IPS-20b (cell line): ENCODE results near the gene GSG1L2.

Source experiments
- H3K27ac ChIP-seq: one replicate; pipeline ENCODE4 v1.5.1; 2013; ENCODE audit warnings: low read length
- H3K27me3 ChIP-seq: 2 replicates; pipeline ENCODE4 v1.6.1; 2013; ENCODE audit warnings: mild to moderate bottlenecking, low read length, inconsistent platforms; ENCODE audit not compliant: insufficient read depth
- H3K36me3 ChIP-seq: 2 replicates; pipeline ENCODE4 v1.6.1; 2013; ENCODE audit warnings: low read depth, mild to moderate bottlenecking, inconsistent platforms, low read length, moderate library complexity; ENCODE audit not compliant: insufficient read depth
- H3K4me1 ChIP-seq: 2 replicates; pipeline ENCODE4 v1.6.1; 2013; ENCODE audit warnings: mild to moderate bottlenecking, control low read depth, inconsistent platforms, low read length, moderate library complexity; ENCODE audit not compliant: insufficient read depth
- H3K4me3 ChIP-seq: 2 replicates; pipeline ENCODE4 v1.5.1; 2013; ENCODE audit warnings: mild to moderate bottlenecking, low read length, inconsistent platforms
- H3K9ac ChIP-seq: 2 replicates; pipeline ENCODE4 v1.6.1; 2013; ENCODE audit warnings: low read depth, mild to moderate bottlenecking, inconsistent platforms, low read length, moderate library complexity
- H3K9me3 ChIP-seq: 2 replicates; pipeline ENCODE4 v1.6.1; 2013; ENCODE audit warnings: mild to moderate bottlenecking, low read depth, low read length, inconsistent platforms; ENCODE audit not compliant: insufficient read depth

GSG1L2 gene

GRCh38 chr17:9783050-9783449 is 38.8 kb downstream of the GSG1L2 start:
- no peak overlapping the region for H3K9ac ChIP-seq
- no peak overlapping the region for H3K27ac ChIP-seq

DNA sequence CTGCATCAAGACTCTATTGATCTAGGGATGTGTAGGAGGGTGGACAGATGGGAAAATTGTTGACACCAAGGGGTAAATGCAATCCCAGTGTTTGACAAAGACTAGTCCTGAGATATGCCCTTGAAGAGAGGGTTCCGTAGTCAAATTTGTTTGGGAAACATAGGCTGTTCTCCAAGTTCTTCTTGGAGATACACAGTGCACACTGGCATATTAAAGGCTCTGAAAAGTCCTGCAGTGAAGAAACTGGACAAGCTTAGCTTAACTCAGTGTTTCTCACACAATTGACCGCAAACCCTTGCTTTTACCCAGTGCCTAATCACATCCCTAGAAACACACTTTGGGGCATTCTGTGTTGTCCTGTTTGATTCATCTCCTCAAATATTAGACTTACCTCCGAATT is 41.3 kb downstream of the GSG1L2 start:
- H3K4me3 ChIP-seq, result no peak overlapping the region
- no peaks in the 10 kb centered on the region for H3K4me1 ChIP-seq
- no peaks in the 10 kb centered on the region for H3K9me3 ChIP-seq
- no peaks in the 10 kb centered on the region; the same call in 1 of the 2 replicates for H3K27me3 ChIP-seq
- no peak overlapping the region for H3K27ac ChIP-seq
- no peaks in the 10 kb centered on the region for H3K36me3 ChIP-seq
- no peak overlapping the region for H3K9ac ChIP-seq

More at GRCh38 chr17:9783050-9783449, 38.8 kb downstream of the GSG1L2 start:
- Histone ChIP-seq H3K4me3 (no peak overlapping the region), H3K9me3 (no peaks in the 10 kb centered on the region), H3K4me1 (no peaks in the 10 kb centered on the region), H3K27me3 (no peaks in the 10 kb centered on the region; the same call in 1 of the 2 replicates), H3K36me3 (no peaks in the 10 kb centered on the region)

DNA sequence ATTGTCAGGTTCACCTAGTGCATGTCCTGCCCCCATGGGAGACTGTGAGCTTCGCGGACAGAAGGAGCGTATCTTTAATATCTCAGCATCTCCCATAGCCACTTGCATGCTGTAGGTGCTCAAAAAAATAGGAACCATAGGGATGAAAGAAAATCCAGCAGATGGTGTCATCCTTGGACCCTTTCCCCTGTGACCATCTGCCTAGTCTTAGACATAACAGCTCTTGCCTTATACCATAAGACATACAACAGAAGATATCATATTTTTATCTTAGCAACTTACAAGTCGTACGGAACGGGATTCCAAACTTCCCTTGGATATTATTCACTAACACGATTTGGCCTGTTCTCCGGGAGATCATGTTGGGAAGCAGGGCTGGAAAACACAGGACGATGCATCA is 45.0 kb downstream of the GSG1L2 start:
- Histone ChIP-seq H3K9ac (no peak overlapping the region), H3K27ac (no peak overlapping the region), H3K4me1 (no peaks in the 10 kb centered on the region), H3K36me3 (no peaks in the 10 kb centered on the region), H3K9me3 (no peaks in the 10 kb centered on the region), H3K4me3 (no peak overlapping the region), H3K27me3 (no peaks in the 10 kb centered on the region)

DNA sequence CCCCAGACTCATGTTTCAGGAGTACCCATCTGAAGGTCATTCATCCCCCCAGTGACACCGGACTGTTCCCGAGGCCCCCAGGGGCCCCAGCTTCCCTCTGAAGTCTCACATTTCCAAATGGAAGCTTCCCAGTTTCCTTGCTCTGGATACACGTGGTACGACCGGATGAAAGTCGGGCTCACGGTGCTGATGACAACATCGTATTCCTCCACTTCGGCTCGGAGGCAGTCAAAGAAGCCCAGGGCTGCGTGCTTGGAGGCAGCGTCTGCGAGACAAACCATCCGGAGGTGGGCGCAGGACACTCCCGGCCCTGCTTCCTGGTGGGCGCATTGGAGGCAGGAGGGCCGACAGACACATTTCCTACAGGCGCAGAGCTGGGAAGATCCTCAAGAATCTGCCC is 49.2 kb downstream of the GSG1L2 start:
- no peak overlapping the region for H3K27ac ChIP-seq
- no peak overlapping the region for H3K9ac ChIP-seq
- no peaks in the 10 kb centered on the region for H3K36me3 ChIP-seq
- no peak overlapping the region for H3K4me3 ChIP-seq
- no peaks in the 10 kb centered on the region for H3K9me3 ChIP-seq
- no peaks in the 10 kb centered on the region for H3K4me1 ChIP-seq
- H3K27me3 ChIP-seq, result no peaks in the 10 kb centered on the region

DNA sequence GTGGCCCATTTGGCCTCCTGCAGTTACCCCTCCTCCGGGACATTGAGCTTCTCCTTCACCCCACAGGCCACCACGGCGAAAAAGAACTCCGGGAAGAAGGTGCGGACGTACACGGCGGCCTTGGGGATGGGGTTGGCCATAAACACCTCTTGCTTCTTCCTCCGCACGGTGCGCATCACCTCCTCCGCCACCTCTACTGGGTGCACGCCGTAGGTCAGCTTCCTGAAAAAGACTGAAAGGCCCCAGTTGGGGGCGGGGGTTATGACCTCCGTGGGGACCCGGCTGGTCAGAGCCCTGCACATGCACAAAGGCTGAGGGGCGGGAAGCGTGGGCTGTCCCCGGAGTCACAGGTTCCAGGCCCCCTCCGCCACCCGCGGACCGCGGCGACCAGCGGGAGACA is 50.4 kb downstream of the GSG1L2 start:
- no peak overlapping the region for H3K9ac ChIP-seq
- no peak overlapping the region for H3K27ac ChIP-seq
- no peak overlapping the region for H3K4me3 ChIP-seq
- no peaks in the 10 kb centered on the region for H3K27me3 ChIP-seq
- no peaks in the 10 kb centered on the region for H3K36me3 ChIP-seq
- no peaks in the 10 kb centered on the region for H3K9me3 ChIP-seq
- H3K4me1 ChIP-seq, result no peaks in the 10 kb centered on the region

DNA sequence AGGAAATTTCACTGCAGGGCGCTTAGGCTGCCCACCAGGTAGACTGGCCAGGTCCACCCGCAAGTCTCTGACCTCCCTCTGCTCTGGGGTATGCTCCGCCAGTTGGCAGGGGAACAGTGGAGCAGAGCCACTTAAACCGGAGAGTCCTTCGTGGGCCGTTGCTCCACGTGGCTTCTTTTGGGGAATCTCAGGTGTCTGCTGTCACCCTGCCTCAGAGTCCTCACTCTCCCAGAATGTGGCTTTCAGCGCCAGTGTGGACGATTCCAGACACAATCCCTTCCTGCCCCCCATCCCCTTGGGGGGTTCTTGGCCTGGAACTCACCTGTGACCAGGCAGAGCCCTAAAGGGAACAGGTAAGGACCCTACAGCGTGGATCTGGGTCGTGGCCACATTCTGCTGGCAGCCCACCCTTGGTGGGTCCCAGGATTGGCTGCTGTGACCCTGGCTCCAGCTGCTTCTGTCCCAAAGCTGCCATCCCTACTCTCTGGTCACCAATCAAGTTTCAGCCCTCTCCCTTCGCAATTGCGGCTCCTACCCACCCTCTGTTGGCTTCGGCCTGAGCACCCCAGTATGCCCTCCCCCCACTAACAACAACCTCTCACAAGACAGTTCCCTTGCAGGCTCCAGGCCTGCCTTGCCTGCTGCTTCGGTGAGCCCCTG is 52.7 kb downstream of the GSG1L2 start:
- H3K27me3 ChIP-seq, result no peaks in the 10 kb centered on the region
- H3K27ac ChIP-seq, result no peak overlapping the region
- H3K9me3 ChIP-seq, result no peaks in the 10 kb centered on the region
- no peak overlapping the region for H3K4me3 ChIP-seq
- no peaks in the 10 kb centered on the region for H3K4me1 ChIP-seq
- no peak overlapping the region for H3K9ac ChIP-seq
- H3K36me3 ChIP-seq, result no peaks in the 10 kb centered on the region

DNA sequence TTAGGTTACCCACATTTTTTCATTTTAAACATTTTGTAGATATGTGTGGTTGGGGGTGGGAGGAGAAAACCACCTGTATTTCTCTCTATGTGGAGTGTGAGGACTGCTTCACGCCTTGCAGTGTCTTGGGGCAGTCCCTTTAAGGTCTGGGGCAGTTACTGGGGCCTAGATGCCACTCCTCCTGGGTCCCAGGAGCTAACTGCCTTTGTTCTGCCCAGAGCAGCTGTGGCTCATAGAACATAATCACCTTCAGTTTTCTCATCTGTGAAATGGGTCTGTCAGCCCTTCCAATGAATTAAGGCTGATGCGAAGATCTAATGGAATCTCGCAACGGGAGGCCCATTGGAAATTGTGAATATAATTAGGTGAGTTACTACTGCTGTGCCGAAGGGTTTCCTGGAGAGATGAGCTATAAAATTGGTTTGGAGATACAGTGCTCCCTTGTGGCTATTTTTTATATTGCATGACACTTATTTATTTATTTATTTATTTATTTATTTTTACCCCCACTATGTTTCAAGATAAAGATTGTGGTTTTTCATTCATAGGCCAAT is 53.4 kb downstream of the GSG1L2 start:
- Histone ChIP-seq H3K27ac (no peak overlapping the region), H3K9me3 (no peaks in the 10 kb centered on the region), H3K9ac (no peak overlapping the region), H3K27me3 (no peaks in the 10 kb centered on the region), H3K4me1 (no peaks in the 10 kb centered on the region), H3K4me3 (no peak overlapping the region), H3K36me3 (no peaks in the 10 kb centered on the region)

- Histone ChIP-seq H3K4me3 (no peak overlapping the region), H3K27me3 (no peaks in the 10 kb centered on the region), H3K27ac (no peak overlapping the region), H3K9me3 (no peaks in the 10 kb centered on the region), H3K36me3 (no peaks in the 10 kb centered on the region), H3K4me1 (no peaks in the 10 kb centered on the region), H3K9ac (no peak overlapping the region)
Measured at GRCh38 chr17:9767432-9767991, 54.4 kb downstream of the GSG1L2 start.

- no peak overlapping the region for H3K27ac ChIP-seq
- no peaks in the 10 kb centered on the region for H3K36me3 ChIP-seq
- no peaks in the 10 kb centered on the region for H3K27me3 ChIP-seq
- no peak overlapping the region for H3K9ac ChIP-seq
- no peaks in the 10 kb centered on the region for H3K4me1 ChIP-seq
- H3K4me3 ChIP-seq, result no peak overlapping the region
- no peaks in the 10 kb centered on the region for H3K9me3 ChIP-seq
Measured at GRCh38 chr17:9766970-9767369, 54.9 kb downstream of the GSG1L2 start.

DNA sequence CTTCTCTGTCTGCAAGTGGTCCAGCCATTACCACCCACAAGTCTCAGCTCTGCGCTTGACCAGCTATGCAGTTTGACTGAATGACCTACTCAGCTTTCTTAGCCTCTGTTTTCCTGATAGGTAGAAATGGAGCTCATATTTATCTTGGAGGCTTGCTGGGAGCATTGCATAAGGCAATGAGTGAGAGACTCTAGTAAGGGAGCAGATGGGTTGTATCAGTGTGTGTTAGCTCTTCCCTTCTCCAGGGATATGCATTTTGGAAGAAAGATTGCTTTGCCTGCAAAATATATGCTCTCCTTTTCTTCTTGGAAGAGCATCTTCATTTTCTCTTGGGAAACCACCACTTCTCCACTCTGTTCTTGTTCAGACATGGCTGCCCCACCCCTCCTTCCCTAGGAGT is 56.6 kb downstream of the GSG1L2 start:
- H3K36me3 ChIP-seq, result no peaks in the 10 kb centered on the region
- H3K27ac ChIP-seq, result no peak overlapping the region
- H3K4me3 ChIP-seq, result no peak overlapping the region
- no peaks in the 10 kb centered on the region for H3K27me3 ChIP-seq
- H3K9ac ChIP-seq, result no peak overlapping the region
- H3K4me1 ChIP-seq, result no peaks in the 10 kb centered on the region
- no peaks in the 10 kb centered on the region for H3K9me3 ChIP-seq

DNA sequence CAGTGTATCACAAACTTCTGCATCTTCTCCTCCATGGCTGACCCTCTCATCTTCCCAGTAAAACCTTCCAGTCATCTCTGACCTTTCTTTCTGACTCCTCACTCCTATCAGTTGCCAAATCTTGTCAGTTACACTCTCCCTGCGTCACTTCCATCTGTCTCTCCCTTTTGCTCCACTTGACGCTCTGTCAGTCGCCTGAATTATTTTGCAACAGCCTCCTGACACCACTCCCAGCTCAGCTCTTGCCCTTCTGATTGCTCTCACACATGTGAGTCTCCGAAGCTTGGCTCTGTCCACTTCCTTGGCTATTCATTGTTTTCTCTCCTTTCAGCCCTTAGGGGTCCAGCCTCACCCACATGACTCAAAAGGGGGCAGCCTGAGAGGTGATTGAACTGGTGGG is 58.2 kb downstream of the GSG1L2 start:
- H3K9ac ChIP-seq, result no peak overlapping the region
- no peaks in the 10 kb centered on the region for H3K9me3 ChIP-seq
- no peaks in the 10 kb centered on the region for H3K36me3 ChIP-seq
- no peak overlapping the region for H3K4me3 ChIP-seq
- no peaks in the 10 kb centered on the region for H3K4me1 ChIP-seq
- no peak overlapping the region for H3K27ac ChIP-seq
- no peaks in the 10 kb centered on the region for H3K27me3 ChIP-seq

DNA sequence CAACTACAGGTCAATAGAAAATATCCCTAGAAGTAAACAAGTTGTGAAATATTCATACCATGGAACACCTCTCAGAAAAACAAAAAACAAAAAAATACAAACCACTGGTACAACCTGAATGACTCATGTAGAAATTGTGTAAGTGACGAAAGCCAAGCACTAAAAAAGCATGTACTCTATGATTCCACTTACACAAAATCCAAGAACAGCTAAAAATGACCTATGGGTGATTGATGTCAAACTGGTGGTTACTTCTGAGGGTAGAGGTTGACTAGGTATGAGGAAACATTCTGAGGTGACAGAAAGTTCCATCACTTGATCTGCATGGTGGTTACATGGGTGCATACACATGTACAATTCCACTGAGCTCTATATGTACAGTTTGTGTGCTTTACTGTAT is 61.6 kb downstream of the GSG1L2 start:
- Histone ChIP-seq H3K9ac (no peak overlapping the region), H3K36me3 (no peaks in the 10 kb centered on the region), H3K9me3 (no peaks in the 10 kb centered on the region), H3K27me3 (no peaks in the 10 kb centered on the region), H3K27ac (no peak overlapping the region), H3K4me1 (no peaks in the 10 kb centered on the region), H3K4me3 (no peak overlapping the region)
